IPS DF 4.7 (cell line): ENCODE data around the gene TMEM252.
A peak's percentile ranks its signal among the peaks of the same experiment; 100 is the strongest.

Experiments
- DNase-seq: peaks from one replicate; pipeline ENCODE4 v3.0.0-alpha.2; 2013; ENCODE audit warnings: low spot score; ENCODE audit errors: extremely low read depth

The TMEM252 gene

GRCh38 chr9:68545033-68545705, 4.5 kb upstream of the TMEM252 start:
- no peak for DNase-seq

- DNase-seq: no peak
Observed at GRCh38 chr9:68541568-68541967, 885 bp upstream of the TMEM252 start.

- no peak for DNase-seq
Observed at GRCh38 chr9:68538200-68538599, 2.5 kb downstream of the TMEM252 start.

DNA sequence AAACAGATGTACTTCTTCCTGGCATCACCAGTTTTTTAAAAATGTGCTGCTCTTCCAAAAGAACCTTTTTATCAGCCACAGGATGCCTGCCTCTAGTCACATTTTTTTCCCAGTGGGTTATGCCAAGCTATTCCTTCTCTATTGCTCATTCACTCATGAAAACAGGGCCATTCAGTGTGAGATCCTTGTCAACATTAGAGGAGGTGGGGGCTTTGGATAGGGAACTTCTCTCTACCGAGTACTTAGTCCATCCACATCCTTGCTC, 3.1 kb downstream of the TMEM252 start:
- DNase-seq: no peak

- no peak for DNase-seq
Observed at GRCh38 chr9:68536876-68537615, 3.6 kb downstream of the TMEM252 start.

- no peak for DNase-seq
Observed at GRCh38 chr9:68533678-68534077, 7.0 kb downstream of the TMEM252 start.

DNA sequence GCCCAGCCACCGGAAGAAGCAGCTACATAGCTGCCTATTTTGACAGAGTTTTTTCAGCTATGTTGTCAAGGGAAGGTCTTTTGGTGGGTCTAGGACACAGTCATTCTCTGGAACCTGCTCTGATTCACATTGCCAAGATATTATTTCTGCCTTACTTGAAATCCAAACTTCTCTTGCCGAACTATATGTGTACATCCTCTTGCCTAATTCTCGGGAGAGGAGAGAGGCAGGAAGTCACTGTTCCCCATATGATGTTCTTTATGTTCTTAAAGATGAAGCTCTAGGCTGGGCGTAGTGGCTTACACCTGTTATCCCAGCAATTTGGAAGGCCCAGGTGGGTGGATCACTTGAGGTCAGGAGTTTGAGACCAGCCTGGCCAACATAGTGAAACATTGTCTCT, 8.6 kb downstream of the TMEM252 start:
- no peak for DNase-seq

DNA sequence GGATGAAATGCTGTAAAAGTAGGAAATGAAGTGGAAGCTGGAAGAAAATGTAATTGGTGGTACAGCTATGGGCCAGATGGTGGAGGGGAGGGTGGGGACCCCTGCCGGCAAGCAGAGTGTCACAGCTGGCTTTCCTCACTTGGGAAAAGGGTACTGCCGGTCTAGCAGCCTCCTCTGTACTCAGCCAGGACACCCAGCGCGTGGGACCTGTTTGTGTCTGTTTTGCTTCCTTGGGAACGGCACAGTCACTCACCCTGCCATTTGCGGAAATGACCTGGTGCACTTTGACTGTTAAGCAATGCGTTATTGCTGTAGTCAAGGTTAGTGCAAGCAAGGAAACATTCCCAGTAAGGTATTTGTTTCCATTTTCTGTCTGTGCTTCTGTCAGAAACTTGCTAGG, 10.1 kb downstream of the TMEM252 start:
- DNase-seq: no peak

- DNase-seq: no peak
Observed at GRCh38 chr9:68523367-68523936, 17.2 kb downstream of the TMEM252 start.

DNA sequence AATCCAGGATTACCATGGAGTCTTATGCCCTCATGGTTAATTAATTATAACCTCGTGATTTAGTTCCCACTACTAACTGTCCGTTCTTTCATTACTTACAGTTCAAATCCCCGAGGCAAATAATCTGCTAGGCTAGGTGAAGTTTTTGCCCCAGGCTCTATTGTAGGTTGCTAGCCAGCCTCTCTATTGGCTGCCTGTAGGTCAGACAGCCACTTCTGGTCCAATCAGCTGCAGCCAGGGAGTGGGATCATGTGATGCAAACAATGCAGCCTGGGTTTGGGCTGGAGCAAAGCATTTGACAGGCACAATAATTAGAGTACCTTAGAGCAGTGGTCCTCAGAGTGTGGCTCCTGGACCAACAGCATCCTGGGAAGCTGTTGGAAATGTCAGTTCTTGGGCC, 17.7 kb downstream of the TMEM252 start:
- DNase-seq: no peak

- no peak for DNase-seq
Observed at GRCh38 chr9:68522131-68522530, 18.6 kb downstream of the TMEM252 start.

DNA sequence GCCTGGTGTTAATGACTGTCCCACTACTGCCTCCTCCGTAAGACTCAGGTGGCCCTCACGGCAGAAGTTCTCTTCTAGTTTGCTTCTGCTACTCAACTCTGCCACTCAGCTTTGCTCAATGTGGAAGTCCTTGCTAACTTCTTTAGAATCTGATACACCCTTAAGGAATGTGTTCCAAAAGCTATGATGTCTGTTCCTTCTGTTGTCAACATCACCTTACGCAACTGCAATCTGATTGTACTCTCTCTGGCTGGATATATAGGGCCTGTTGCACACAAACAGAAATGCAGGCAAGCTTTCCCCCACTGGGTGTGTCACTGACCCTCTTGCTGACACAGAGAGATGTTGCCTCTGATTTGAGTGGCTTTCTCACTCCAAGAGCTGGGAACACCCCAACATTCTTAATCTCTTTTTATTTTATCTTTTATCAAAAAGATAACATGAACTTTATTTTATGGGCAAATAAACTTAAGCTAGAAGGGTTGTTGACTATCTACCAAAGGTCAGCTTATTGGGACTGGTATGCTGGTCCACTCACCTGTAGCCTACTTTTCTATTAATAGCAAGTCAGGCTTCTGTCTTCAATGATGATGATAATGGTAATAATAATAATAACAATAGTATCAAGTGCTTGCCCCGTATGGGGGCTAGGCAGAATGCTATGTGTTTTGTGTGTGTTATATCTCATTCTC, 25.2 kb downstream of the TMEM252 start:
- no peak for DNase-seq

DNA sequence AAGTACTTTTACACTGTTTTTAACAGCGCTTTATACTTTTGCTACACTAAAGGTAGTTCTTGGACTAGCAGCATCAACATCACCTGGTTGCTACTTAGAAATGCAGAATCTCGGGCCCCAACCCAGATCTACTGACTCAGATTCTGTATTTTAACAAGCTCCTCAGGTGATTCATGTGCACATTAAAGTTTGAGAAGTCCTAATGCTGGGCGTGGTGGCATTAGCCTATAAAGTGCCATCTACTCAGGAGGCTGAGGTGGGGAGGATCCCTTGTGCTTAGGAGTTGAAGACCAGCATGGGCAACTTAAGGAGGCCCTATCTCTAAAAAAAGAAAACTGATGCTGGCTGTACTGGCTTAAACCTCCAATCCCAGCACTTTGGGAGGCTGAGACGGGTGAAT, 26.7 kb downstream of the TMEM252 start:
- DNase-seq: no peak

DNA sequence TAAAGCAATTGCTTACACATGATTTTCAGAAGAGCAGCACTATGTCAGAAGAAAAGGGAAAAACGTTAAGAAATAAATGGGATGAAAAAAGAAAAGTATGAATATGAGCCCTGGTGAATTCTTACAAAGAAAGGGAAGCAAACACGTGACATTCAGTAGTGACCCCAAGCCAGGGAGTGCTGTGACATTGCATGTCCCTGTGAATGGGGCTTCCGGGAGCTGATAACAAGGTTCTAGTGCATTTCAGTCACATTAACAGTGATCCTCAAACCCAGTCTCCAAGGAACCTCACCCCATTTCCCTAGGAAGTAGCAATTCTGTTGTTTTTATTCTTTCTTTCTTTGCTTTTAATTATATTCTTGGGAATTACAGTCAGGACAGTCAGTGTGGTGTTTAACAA, 27.3 kb downstream of the TMEM252 start:
- no peak for DNase-seq

DNA sequence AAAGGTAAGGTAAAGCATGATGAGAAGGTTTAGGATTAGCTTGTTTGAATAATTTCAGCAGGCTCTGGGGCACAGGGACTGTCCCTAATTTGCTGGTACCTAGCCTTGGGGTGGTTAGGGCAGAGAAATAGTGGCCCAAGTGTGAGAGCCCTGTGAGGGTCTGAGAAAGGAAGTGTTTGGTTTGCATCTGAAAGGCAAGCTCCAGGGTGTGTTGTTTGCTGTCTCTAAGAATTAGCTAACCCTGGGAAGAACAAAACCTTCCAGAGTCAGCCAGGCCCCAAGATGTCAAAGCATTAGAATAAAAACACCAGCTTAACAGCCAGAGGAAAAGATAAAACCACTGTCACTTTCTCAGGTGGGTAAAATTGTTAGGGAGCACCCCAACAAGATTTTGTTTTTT, 31.0 kb downstream of the TMEM252 start:
- DNase-seq: peak; percentile 30

GRCh38 chr9:68508547-68508946, 32.1 kb downstream of the TMEM252 start:
- no peak for DNase-seq

DNA sequence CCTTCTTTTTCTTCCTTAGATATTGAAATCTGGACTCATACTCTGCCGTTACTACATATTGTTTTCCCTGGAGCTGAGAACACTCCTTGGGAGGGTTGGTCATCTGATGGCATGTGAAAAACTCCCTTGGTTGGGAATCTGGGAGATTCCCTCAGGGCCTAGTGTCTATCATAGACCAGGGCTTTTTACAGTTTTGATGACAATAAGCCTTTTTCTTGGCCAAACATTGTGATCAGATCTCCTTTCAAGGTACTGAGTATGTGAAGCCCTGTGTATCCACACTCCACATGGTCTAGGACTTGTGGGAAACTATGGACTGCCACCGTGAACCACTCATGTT, 32.9 kb downstream of the TMEM252 start:
- no peak for DNase-seq

GRCh38 chr9:68507130-68507805, 33.4 kb downstream of the TMEM252 start:
- no peak for DNase-seq

DNA sequence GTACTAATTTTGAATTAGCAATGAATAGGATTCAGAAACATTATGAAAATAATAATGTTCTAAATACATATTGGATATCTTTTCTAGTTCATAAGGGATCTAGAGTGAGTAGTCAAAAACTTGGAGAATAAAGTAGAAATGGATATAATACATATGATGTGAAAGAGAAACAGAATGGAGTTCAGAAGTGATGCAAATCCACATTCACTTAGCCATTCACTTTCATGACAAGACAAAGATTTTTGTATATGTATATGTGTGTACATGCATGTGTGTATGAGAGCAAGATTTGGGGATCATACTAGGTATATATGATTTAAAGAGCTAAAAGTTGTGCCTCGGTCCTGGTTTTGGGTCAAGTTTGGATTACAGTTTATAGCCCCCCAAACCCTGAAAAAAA, 34.1 kb downstream of the TMEM252 start:
- no peak for DNase-seq

DNA sequence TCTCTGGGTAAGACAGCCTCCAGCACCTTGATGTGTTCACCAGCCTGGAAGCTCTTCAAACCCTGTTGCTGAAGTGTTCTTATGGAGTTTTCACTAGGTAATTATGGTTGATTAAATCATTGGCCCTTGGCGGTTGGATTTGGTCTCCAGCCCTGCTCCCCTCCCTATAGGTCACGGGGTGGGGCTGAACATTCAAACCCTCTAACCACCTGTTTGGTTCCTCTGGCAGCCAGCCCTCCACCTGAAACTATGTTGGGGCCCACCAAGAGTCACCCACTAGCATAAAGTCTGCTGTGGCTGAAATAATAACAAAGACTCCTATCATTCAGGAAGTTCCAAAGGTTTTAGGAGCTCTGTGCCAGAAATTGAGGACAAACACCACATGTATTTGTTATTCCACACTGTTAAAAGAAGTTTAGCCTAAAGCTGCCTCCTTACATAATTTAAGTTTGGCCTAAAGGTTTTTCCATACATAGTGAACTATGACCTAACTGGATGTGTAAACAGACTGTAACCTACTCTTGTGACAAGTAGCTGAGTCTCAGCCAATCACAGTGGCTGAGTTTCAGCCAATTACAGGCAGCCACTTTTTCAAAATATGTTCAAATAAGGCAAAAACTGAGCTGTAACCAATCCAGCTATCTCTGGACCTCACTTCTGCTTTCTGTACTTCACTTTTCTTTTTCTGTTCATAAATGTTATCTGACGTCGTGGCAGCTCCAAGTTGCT, 34.8 kb downstream of the TMEM252 start:
- DNase-seq: no peak

DNA sequence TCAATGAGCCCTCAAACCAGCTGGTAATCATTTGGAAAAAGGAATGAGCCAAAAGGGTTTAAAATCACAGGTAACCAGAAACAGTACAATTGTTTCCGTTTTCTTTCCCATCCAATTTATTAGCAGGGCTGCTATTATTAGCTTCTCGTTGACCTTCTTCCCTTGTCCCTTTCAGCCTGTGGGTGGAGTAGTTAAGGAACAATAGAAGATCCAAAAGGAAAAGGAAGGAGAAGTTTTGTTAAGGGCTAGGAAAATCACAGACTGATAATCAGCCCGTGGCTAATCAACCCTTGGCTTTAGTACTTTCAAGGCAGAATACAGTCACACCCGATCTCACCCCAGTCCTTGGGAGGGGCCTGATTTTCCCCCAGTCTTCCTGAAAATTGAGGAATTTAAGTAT, 38.4 kb downstream of the TMEM252 start:
- DNase-seq: no peak
